WTC11 (cell line): ENCODE results near the gene ANTXR2. TPM values are rescaled to one million over a fixed set of nuclear protein-coding genes. Genes with fewer than 3 reads are reported as not detected.

Experiments
- ATAC-seq: fragments of 200-7000 bp; cut with Tn5 transposase; 2 replicates; pipeline ENCODE4 v1.10.0; 2021; ENCODE audit warnings: mild to moderate bottlenecking, moderate library complexity
- Bru-seq: library from RNA; stranded (reverse); fragments of 400-500 nt; gene quantifications from one replicate; lab custom pipeline; 2021; lab: Mats Ljungman, UMichigan
- CTCF ChIA-PET: fragments of 300-600 bp; sonication (Branson Sonifier 250); formaldehyde crosslinking; loops from one replicate; lab custom pipeline; 2021; ENCODE audit warnings: antibody characterized with exemption; lab: Charles Lee
- POLR2A ChIA-PET: fragments of 350-600 bp; sonication (Branson Sonifier 250); formaldehyde crosslinking; loops from one replicate; lab custom pipeline; 2021; ENCODE audit warnings: antibody characterized with exemption; lab: Charles Lee
- DNase-seq: peaks from one replicate; pipeline ENCODE4 v3.0.0; 2021; ENCODE audit warnings: low spot score
- H3K27ac Mint-ChIP-seq: 2 replicates; pipeline ENCODE4 v1.8.0; 2021; ENCODE audit warnings: mixed read lengths
- H3K27me3 Mint-ChIP-seq: 2 replicates; pipeline ENCODE4 v1.8.0; 2021; ENCODE audit warnings: low read depth, mild to moderate bottlenecking, moderate library complexity, mixed read lengths
- H3K36me3 Mint-ChIP-seq: 2 replicates; pipeline ENCODE4 v1.8.0; 2021; ENCODE audit warnings: mixed read lengths
- H3K4me1 Mint-ChIP-seq: 2 replicates; pipeline ENCODE4 v1.8.0; 2022; ENCODE audit warnings: mixed read lengths
- H3K4me3 Mint-ChIP-seq: 2 replicates; pipeline ENCODE4 v1.8.0; 2021; ENCODE audit warnings: mild to moderate bottlenecking, moderate library complexity, mixed read lengths
- H3K9me3 Mint-ChIP-seq: 2 replicates; pipeline ENCODE4 v1.8.0; 2021; ENCODE audit warnings: mixed read lengths
- ATF1 ChIP-seq: sonication (generic); formaldehyde crosslinking; IDR thresholded peaks from 2 replicates; pipeline ENCODE4 v1.8.1; 2023; ENCODE audit warnings: mild to moderate bottlenecking, moderate library complexity, missing genetic modification reagents
- CBFB ChIP-seq: sonication (generic); formaldehyde crosslinking; IDR thresholded peaks from 2 replicates; pipeline ENCODE4 v1.8.1; 2022; ENCODE audit warnings: mild to moderate bottlenecking, low read depth, missing genetic modification reagents
- ELF4 ChIP-seq: sonication (generic); formaldehyde crosslinking; IDR thresholded peaks from 2 replicates; pipeline ENCODE4 v1.8.1; 2022; ENCODE audit warnings: low read depth, mild to moderate bottlenecking, moderate library complexity, missing genetic modification reagents
- EMX1 ChIP-seq: fragments of 250-450 bp; sonication (Bioruptor Pico); IDR thresholded peaks from 2 replicates; pipeline ENCODE4 v1.8.0; 2021; ENCODE audit warnings: mild to moderate bottlenecking
- ETV6 ChIP-seq: sonication (generic); formaldehyde crosslinking; IDR thresholded peaks from 2 replicates; pipeline ENCODE4 v1.8.1; 2022; ENCODE audit warnings: mild to moderate bottlenecking, missing genetic modification reagents
- GABPB1 ChIP-seq: sonication (generic); formaldehyde crosslinking; IDR thresholded peaks from 2 replicates; pipeline ENCODE4 v1.8.1; 2023; ENCODE audit warnings: mild to moderate bottlenecking, missing genetic modification reagents
- GRHL2 ChIP-seq: fragments of 250-450 bp; sonication (Bioruptor Pico); IDR thresholded peaks from 2 replicates; pipeline ENCODE4 v1.8.0; 2022; ENCODE audit warnings: mild to moderate bottlenecking, moderate library complexity; ENCODE audit not compliant: insufficient replicate concordance, severe bottlenecking
- HMGXB4 ChIP-seq: sonication (generic); formaldehyde crosslinking; IDR thresholded peaks from 2 replicates; pipeline ENCODE4 v1.8.1; 2023; ENCODE audit warnings: mild to moderate bottlenecking, moderate library complexity, missing genetic modification reagents
- IRF2 ChIP-seq: sonication (generic); formaldehyde crosslinking; IDR thresholded peaks from 2 replicates; pipeline ENCODE4 v1.8.0; 2022; ENCODE audit warnings: low read depth, missing genetic modification reagents, borderline replicate concordance
- JAZF1 ChIP-seq: fragments of 250-450 bp; sonication (Bioruptor Pico); IDR thresholded peaks from 2 replicates; pipeline ENCODE4 v1.9.0; 2021; ENCODE audit warnings: moderate library complexity, mild to moderate bottlenecking, inconsistent platforms
- NFE2L1 ChIP-seq: sonication (generic); formaldehyde crosslinking; IDR thresholded peaks from 2 replicates; pipeline ENCODE4 v1.8.1; 2023; ENCODE audit warnings: missing genetic modification reagents
- PRRX2 ChIP-seq: fragments of 250-450 bp; sonication (Bioruptor Pico); IDR thresholded peaks from 2 replicates; pipeline ENCODE4 v1.8.0; 2021; ENCODE audit warnings: mild to moderate bottlenecking
- RELA ChIP-seq: sonication (generic); formaldehyde crosslinking; IDR thresholded peaks from 2 replicates; pipeline ENCODE4 v1.8.1; 2022; ENCODE audit warnings: missing genetic modification reagents, mild to moderate bottlenecking, borderline replicate concordance
- STAT6 ChIP-seq: sonication (generic); formaldehyde crosslinking; conservative IDR thresholded peaks from 2 replicates; pipeline ENCODE4 v1.8.1; 2023; ENCODE audit warnings: mild to moderate bottlenecking, low read depth, missing genetic modification reagents, moderate library complexity
- TEAD1 ChIP-seq: sonication (generic); formaldehyde crosslinking; IDR thresholded peaks from 2 replicates; pipeline ENCODE4 v1.8.0; 2022; ENCODE audit warnings: mild to moderate bottlenecking, missing genetic modification reagents
- ZNF138 ChIP-seq: sonication (generic); formaldehyde crosslinking; conservative IDR thresholded peaks from 2 replicates; pipeline ENCODE4 v1.8.1; 2022; ENCODE audit warnings: mild to moderate bottlenecking, moderate library complexity, missing genetic modification reagents
- ZNF423 ChIP-seq: fragments of 250-450 bp; sonication (Bioruptor Pico); IDR thresholded peaks from 2 replicates; pipeline ENCODE4 v2.1.2; 2022; ENCODE audit warnings: mild to moderate bottlenecking, moderate library complexity
- ZNF671 ChIP-seq: fragments of 250-450 bp; sonication (Bioruptor Pico); IDR thresholded peaks from 2 replicates; pipeline ENCODE4 v1.8.0; 2021; ENCODE audit warnings: mild to moderate bottlenecking
- long read RNA-seq, 3 experiments: library from RNA in 1 of 3; library from capped mRNA in 1 of 3; library from polyadenylated mRNA in 1 of 3; unstranded in 2 of 3; stranded (forward) in 1 of 3; transcript quantifications; one replicate each; pipeline ENCODE4 v2.0.0, GENCODE V29; 2021
- total RNA-seq: library from RNA; stranded (reverse); gene quantifications from 3 replicates; pipeline ENCODE4 v1.2.3, GENCODE V29; 2021
- TF ChIP-seq, protein P1 (sequence below): sonication (generic); formaldehyde crosslinking; IDR thresholded peaks from 2 replicates; pipeline ENCODE4 v1.8.0; 2022; ENCODE audit warnings: mild to moderate bottlenecking, missing genetic modification reagents
- TF ChIP-seq, protein P2 (sequence below): sonication (generic); formaldehyde crosslinking; IDR thresholded peaks from 2 replicates; pipeline ENCODE4 v1.8.0; 2022; ENCODE audit warnings: mild to moderate bottlenecking, missing genetic modification reagents
- TF ChIP-seq, protein P3 (sequence below): sonication (generic); formaldehyde crosslinking; IDR thresholded peaks from 2 replicates; pipeline ENCODE4 v1.8.1; 2023; ENCODE audit warnings: mild to moderate bottlenecking, missing genetic modification reagents
- TF ChIP-seq, protein P4 (sequence below): fragments of 250-450 bp; sonication (Bioruptor Pico); IDR thresholded peaks from 2 replicates; pipeline ENCODE4 v1.9.0; 2021; ENCODE audit warnings: mild to moderate bottlenecking, borderline replicate concordance
- TF ChIP-seq, protein P5 (sequence below): sonication (generic); formaldehyde crosslinking; IDR thresholded peaks from 2 replicates; pipeline ENCODE4 v1.8.1; 2022; ENCODE audit warnings: mild to moderate bottlenecking, missing genetic modification reagents, moderate library complexity, borderline replicate concordance

The ANTXR2 gene
- total RNA-seq (7.9 to 9.9 TPM (median 9.0 TPM) in 3 replicates), Bru-seq, nascent RNA (percentile 53 among the genes with signal in this experiment)
- long read RNA-seq, experiment 1, full-length matches to known transcripts: 17 of 23 reads
- long read RNA-seq, experiment 1, partial matches to known transcripts: 4 of 23 reads
- long read RNA-seq, experiment 1, other reads (novel, unspliced or antisense): 2 of 23 reads
- long read RNA-seq, experiment 2, full-length matches to known transcripts: 1 of 6 reads
- long read RNA-seq, experiment 2, partial matches to known transcripts: 2 of 6 reads
- long read RNA-seq, experiment 2, other reads (novel, unspliced or antisense): 3 of 6 reads
- long read RNA-seq, experiment 3, full-length matches to known transcripts: 3 of 5 reads
- long read RNA-seq, experiment 3, partial matches to known transcripts: 2 of 5 reads
- long read RNA-seq, experiment 3, other reads (novel, unspliced or antisense): 0 of 5 reads

DNA sequence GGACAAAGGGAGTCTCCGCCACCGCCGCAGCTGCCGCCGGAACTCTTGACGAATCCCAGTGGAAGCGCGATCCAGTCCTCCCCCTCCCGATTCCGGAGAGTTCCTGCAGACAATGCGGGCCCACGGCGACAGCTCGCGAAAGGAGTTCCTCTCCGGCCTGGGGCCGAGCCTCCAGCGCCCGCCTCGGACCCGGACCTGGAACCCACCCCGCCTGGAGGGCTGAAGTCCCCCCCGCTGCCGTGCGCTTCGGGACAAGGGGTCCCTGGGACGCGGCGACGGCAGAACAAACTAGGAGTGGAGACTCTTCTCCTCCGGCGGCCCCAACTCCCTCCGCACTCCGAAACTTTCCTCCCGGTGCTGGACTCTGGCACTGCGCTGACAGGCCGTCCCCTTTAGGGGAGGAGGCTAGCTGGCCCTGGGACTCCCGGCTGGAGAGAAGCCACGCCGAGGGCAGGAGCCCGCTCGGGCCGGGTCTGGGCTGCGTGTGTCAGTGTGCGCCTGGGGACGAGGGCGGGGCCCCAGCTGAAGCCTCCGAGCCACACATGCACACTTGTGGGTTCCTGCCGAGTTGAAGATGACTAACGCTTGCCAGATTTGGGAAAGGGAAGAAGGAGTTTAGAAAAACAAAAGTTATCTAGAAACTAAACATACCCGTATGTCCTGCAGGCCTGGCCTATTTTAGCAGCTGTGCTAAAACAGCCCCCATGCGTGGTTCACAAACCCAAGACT, at the start of gene ANTXR2:
TSS of gene ANTXR2 (minus strand) at position 486 of the 729 bp plus-strand sequence. CDS start 669 bp downstream, outside the sequence.
- ATAC-seq (peak; percentile 93), DNase-seq (peak; percentile 82)
- Mint-ChIP-seq H3K4me1 (peaks cover 23% of the 10 kb centered on the region), H3K4me3 (peak within 1 kb of the TSS; percentile 95), H3K9me3 (peaks cover 11% of the 10 kb centered on the region), H3K27ac (no peak within 1 kb of the TSS), H3K27me3 (peaks cover 36% of the 10 kb centered on the region), H3K36me3 (peaks cover 6% of the 10 kb centered on the region; the same call in 1 of the 2 replicates)
- ChIA-PET CTCF (interaction anchor here (0.6 to 2.1 kb wide), 7 partner anchors 14 to 156 kb away, joined by 3 to 13 read pairs (median 4); no protein-coding TSS in a partner anchor), POLR2A (interaction anchor here (1.3 to 1.5 kb wide), 2 partner anchors 13 to 17 kb away, joined by 4 read pairs; no protein-coding TSS in a partner anchor)
- TF ChIP-seq ZNF671 (CRISPR knock-in tag): no peak
- peak; percentile 52 for TF ChIP-seq ETV6 (CRISPR knock-in tag)
- no peak for TF ChIP-seq IRF2 (CRISPR knock-in tag)
- TF ChIP-seq JAZF1 (CRISPR knock-in tag): no peak
- TF ChIP-seq, protein P1, sequence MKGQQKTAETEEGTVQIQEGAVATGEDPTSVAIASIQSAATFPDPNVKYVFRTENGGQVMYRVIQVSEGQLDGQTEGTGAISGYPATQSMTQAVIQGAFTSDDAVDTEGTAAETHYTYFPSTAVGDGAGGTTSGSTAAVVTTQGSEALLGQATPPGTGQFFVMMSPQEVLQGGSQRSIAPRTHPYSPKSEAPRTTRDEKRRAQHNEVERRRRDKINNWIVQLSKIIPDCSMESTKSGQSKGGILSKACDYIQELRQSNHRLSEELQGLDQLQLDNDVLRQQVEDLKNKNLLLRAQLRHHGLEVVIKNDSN: no peak
- TF ChIP-seq, protein P2, sequence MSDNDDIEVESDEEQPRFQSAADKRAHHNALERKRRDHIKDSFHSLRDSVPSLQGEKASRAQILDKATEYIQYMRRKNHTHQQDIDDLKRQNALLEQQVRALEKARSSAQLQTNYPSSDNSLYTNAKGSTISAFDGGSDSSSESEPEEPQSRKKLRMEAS (CRISPR knock-in tag): peak; percentile 56
- no peak for TF ChIP-seq ATF1 (CRISPR knock-in tag)
- no peak for TF ChIP-seq TEAD1 (CRISPR knock-in tag)
- TF ChIP-seq EMX1 (CRISPR knock-in tag): no peak
- TF ChIP-seq ZNF423 (CRISPR knock-in tag): no peak
- no peak for TF ChIP-seq GRHL2
- 0 out of 2 replicates have a peak, but pooled peaks have one; percentile 20 for TF ChIP-seq STAT6 (CRISPR knock-in tag)
- TF ChIP-seq ELF4 (CRISPR knock-in tag): no peak
- TF ChIP-seq ZNF138 (CRISPR knock-in tag): no peak
- TF ChIP-seq, protein P3, sequence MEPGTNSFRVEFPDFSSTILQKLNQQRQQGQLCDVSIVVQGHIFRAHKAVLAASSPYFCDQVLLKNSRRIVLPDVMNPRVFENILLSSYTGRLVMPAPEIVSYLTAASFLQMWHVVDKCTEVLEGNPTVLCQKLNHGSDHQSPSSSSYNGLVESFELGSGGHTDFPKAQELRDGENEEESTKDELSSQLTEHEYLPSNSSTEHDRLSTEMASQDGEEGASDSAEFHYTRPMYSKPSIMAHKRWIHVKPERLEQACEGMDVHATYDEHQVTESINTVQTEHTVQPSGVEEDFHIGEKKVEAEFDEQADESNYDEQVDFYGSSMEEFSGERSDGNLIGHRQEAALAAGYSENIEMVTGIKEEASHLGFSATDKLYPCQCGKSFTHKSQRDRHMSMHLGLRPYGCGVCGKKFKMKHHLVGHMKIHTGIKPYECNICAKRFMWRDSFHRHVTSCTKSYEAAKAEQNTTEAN (CRISPR knock-in tag): peak; percentile 65; the same call in 1 of the 2 replicates
- TF ChIP-seq NFE2L1: peak; percentile 10; the same call in 1 of the 2 replicates
- TF ChIP-seq HMGXB4 (CRISPR knock-in tag): peak; percentile 72; the same call in 1 of the 2 replicates
- no peak for TF ChIP-seq PRRX2
- TF ChIP-seq, protein P4, sequence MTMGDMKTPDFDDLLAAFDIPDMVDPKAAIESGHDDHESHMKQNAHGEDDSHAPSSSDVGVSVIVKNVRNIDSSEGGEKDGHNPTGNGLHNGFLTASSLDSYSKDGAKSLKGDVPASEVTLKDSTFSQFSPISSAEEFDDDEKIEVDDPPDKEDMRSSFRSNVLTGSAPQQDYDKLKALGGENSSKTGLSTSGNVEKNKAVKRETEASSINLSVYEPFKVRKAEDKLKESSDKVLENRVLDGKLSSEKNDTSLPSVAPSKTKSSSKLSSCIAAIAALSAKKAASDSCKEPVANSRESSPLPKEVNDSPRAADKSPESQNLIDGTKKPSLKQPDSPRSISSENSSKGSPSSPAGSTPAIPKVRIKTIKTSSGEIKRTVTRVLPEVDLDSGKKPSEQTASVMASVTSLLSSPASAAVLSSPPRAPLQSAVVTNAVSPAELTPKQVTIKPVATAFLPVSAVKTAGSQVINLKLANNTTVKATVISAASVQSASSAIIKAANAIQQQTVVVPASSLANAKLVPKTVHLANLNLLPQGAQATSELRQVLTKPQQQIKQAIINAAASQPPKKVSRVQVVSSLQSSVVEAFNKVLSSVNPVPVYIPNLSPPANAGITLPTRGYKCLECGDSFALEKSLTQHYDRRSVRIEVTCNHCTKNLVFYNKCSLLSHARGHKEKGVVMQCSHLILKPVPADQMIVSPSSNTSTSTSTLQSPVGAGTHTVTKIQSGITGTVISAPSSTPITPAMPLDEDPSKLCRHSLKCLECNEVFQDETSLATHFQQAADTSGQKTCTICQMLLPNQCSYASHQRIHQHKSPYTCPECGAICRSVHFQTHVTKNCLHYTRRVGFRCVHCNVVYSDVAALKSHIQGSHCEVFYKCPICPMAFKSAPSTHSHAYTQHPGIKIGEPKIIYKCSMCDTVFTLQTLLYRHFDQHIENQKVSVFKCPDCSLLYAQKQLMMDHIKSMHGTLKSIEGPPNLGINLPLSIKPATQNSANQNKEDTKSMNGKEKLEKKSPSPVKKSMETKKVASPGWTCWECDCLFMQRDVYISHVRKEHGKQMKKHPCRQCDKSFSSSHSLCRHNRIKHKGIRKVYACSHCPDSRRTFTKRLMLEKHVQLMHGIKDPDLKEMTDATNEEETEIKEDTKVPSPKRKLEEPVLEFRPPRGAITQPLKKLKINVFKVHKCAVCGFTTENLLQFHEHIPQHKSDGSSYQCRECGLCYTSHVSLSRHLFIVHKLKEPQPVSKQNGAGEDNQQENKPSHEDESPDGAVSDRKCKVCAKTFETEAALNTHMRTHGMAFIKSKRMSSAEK (CRISPR knock-in tag): no peak
- TF ChIP-seq GABPB1 (CRISPR knock-in tag): peak; percentile 58; the same call in 1 of the 2 replicates
- TF ChIP-seq, protein P5, sequence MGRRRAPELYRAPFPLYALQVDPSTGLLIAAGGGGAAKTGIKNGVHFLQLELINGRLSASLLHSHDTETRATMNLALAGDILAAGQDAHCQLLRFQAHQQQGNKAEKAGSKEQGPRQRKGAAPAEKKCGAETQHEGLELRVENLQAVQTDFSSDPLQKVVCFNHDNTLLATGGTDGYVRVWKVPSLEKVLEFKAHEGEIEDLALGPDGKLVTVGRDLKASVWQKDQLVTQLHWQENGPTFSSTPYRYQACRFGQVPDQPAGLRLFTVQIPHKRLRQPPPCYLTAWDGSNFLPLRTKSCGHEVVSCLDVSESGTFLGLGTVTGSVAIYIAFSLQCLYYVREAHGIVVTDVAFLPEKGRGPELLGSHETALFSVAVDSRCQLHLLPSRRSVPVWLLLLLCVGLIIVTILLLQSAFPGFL (CRISPR knock-in tag): peak; percentile 85; the same call in 1 of the 2 replicates
- TF ChIP-seq RELA (CRISPR knock-in tag): 0 out of 2 replicates have a peak, but pooled peaks have one; percentile 24
- no peak for TF ChIP-seq CBFB
